Cardiac muscle cell (in vitro differentiated cells and primary cell): ENCODE data around the gene PRR20G. TPM values are rescaled to one million over a fixed set of nuclear protein-coding genes. Genes with fewer than 3 reads are reported as not detected.

Experiments used
- DNase-seq, 2 donors: peaks; one replicate each; pipeline versions ENCODE4 v3.0.0 to v3.0.0-alpha.2; 2010 to 2017; ENCODE audit warnings: low read depth in 1 of 2, low spot score in 1 of 2
- H3K27ac ChIP-seq: fragments of 200-600 bp; sonication (generic); 2 replicates; pipeline ENCODE4 v1.5.1; 2016
- H3K27me3 ChIP-seq: fragments of 200-600 bp; sonication (generic); 2 replicates; pipeline ENCODE4 v1.6.0; 2016; ENCODE audit warnings: control low read depth
- H3K36me3 ChIP-seq: fragments of 200-600 bp; sonication (generic); 2 replicates; pipeline ENCODE4 v1.5.1; 2016; ENCODE audit warnings: control low read depth
- H3K4me1 ChIP-seq: fragments of 200-600 bp; sonication (generic); 2 replicates; pipeline ENCODE4 v1.8.1; 2017; ENCODE audit warnings: low read depth, mild to moderate bottlenecking, mixed run types
- H3K4me3 ChIP-seq: fragments of 200-600 bp; sonication (generic); 2 replicates; pipeline ENCODE4 v1.5.1; 2016; ENCODE audit warnings: mild to moderate bottlenecking
- H3K9me3 ChIP-seq: fragments of 200-600 bp; sonication (generic); 2 replicates; pipeline ENCODE4 v1.5.1; 2017; ENCODE audit warnings: low read depth, mild to moderate bottlenecking, control low read depth
- polyA plus RNA-seq: library from polyadenylated mRNA; unstranded; fragments of >200 nt; fragmentation: Nextera tagmentation; extraction: Ambion mirVana; gene quantifications from 2 replicates; pipeline ENCODE4 v1.2.1, GENCODE V29; 2016
- total RNA-seq: library from RNA; depleted of rRNA; stranded (reverse); fragments of >200 nt; gene quantifications from 2 replicates; pipeline ENCODE4 v1.2.3, GENCODE V29; 2016
- TF ChIP-seq, protein P1 (sequence below): IDR thresholded peaks from 2 replicates; pipeline ENCODE4 v1.5.1; 2012; ENCODE audit warnings: low read depth, mild to moderate bottlenecking, low read length

PRR20G gene
- total and polyA plus RNA-seq, 2 experiments from 2014 or later, result not detected

DNA sequence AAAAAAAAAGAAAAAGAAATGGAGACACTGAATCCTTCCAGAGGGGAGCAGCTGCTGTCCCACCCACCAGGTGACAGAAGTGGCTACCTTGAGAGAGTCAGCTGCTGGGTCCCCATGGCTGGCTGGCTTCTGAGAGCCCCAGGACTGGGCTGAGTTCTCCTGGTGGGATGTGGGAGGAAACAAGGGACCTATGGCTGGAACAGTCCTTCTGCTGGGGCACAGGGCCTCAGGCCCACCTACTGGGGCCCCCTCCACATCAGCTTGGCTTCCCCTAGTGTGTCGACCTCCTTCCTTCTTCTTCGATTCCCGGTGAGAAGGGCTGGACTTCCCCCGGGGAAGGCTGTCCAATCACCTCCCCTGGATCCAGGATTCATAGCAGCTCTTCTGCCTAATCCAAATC, 32.3 kb downstream of the PRR20G start:
- H3K9me3 ChIP-seq, result no peaks in the 10 kb centered on the region
- no peak overlapping the region for H3K27ac ChIP-seq
- H3K4me1 ChIP-seq, result no peaks in the 10 kb centered on the region
- no peak for DNase-seq
- no peaks in the 10 kb centered on the region for H3K27me3 ChIP-seq
- TF ChIP-seq, protein P1, sequence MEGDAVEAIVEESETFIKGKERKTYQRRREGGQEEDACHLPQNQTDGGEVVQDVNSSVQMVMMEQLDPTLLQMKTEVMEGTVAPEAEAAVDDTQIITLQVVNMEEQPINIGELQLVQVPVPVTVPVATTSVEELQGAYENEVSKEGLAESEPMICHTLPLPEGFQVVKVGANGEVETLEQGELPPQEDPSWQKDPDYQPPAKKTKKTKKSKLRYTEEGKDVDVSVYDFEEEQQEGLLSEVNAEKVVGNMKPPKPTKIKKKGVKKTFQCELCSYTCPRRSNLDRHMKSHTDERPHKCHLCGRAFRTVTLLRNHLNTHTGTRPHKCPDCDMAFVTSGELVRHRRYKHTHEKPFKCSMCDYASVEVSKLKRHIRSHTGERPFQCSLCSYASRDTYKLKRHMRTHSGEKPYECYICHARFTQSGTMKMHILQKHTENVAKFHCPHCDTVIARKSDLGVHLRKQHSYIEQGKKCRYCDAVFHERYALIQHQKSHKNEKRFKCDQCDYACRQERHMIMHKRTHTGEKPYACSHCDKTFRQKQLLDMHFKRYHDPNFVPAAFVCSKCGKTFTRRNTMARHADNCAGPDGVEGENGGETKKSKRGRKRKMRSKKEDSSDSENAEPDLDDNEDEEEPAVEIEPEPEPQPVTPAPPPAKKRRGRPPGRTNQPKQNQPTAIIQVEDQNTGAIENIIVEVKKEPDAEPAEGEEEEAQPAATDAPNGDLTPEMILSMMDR, result no peak
- H3K4me3 ChIP-seq, result no peak overlapping the region
- no peaks in the 10 kb centered on the region for H3K36me3 ChIP-seq

DNA sequence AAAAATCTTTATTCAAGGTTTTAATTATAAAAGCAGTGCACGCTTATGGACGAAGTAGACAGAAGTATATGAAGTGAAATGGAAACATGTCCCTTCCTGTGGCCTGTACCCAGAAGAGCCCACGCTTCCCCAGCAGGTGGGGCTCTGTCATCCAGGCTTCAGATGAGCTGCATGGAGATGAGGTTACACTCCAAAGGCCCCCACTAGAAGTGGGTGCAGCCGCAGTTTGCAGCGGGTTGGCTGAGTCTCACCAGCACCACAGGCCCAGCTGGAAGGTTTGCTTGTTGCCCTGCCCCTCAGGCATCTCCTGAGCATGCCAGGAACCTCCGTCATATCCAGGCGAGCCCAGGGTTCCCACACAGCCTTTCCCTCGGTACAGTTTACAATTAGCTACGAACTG, 33.1 kb downstream of the PRR20G start:
- Histone ChIP-seq H3K4me3 (no peak overlapping the region), H3K4me1 (no peaks in the 10 kb centered on the region), H3K27ac (no peak overlapping the region), H3K9me3 (no peaks in the 10 kb centered on the region), H3K27me3 (no peaks in the 10 kb centered on the region), H3K36me3 (no peaks in the 10 kb centered on the region)
- peak in 1 of 2 donors; percentile 10 for DNase-seq
- TF ChIP-seq, protein P1, result peak; percentile 23

DNA sequence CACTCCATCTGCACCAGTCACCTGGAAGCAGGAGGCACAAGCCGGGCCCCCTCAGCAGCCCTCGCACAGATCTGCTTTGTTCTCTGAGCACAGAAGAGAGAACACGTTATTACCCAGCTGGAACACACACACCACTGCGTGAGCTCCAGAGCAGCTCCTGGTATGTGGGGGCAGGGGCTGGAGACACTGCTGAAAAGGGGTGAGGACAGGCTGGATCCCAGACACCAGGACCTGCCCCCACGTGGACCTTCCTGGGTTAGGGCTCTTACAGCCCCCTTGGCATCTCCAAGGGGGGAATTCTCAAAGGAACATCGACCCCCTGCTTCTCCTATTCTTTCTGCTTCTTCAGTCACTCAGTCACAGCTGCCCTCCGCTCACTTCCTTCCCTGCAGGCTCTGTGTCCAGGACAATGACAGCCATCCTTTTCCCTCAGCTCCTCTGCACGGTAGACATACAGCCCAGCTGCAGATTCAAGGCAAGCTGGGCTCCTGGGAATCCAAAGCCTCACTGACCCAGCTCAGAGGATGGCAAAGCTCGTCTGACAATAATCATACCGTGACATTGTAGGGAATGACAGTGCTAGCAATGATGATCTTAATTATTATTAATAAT, 33.7 kb downstream of the PRR20G start:
- no peaks in the 10 kb centered on the region for H3K36me3 ChIP-seq
- no peaks in the 10 kb centered on the region for H3K27me3 ChIP-seq
- DNase-seq, result no peak
- no peak overlapping the region for H3K27ac ChIP-seq
- no peaks in the 10 kb centered on the region for H3K9me3 ChIP-seq
- TF ChIP-seq, protein P1, result no peak
- no peaks in the 10 kb centered on the region for H3K4me1 ChIP-seq
- no peak overlapping the region for H3K4me3 ChIP-seq

DNA sequence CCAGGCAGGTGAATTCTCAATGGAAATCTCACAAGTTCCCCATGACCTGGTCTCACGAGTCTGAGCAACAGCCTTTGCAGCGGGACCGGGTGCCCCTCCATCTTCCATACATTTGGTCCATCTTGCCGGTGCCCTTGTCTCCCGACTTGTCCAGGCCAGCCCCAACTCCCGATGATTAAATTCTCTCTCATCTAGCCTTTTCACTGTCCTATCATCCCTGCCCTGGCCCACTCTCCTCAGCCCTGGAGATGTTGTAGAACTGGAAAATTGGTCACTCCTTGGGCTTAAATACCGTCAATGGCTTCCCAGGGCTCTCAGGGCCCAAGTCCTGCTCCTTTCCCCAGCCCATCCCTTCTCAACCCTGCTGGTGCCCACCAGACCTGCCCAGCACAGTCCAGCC, 34.4 kb downstream of the PRR20G start:
- no peaks in the 10 kb centered on the region for H3K36me3 ChIP-seq
- H3K4me1 ChIP-seq, result no peaks in the 10 kb centered on the region
- H3K9me3 ChIP-seq, result no peaks in the 10 kb centered on the region
- H3K27ac ChIP-seq, result no peak overlapping the region
- no peak overlapping the region for H3K4me3 ChIP-seq
- TF ChIP-seq, protein P1, result no peak
- no peaks in the 10 kb centered on the region for H3K27me3 ChIP-seq
- no peak for DNase-seq

DNA sequence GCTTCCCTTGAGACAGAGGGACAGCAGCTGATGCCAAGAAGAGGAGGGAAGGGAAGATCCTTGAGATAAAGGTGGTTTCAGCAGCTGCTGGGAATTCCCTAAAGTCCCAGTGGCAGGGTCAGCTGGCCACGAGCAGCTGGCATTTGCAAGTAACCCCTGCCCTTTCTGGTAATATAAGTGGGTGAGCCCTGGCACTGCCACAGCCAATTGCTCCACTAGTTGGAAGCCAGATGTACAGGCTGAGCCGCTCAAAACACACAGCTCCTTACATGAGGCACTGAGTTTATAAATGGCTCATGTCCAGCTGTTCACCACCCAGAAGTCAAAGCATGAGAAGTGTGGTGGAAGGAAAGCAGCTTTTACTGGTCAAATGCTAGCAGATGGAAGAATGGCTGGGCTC, 35.4 kb downstream of the PRR20G start:
- no peak for DNase-seq
- no peak overlapping the region for H3K4me3 ChIP-seq
- TF ChIP-seq, protein P1, result no peak
- no peaks in the 10 kb centered on the region for H3K4me1 ChIP-seq
- no peak overlapping the region for H3K27ac ChIP-seq
- no peaks in the 10 kb centered on the region for H3K36me3 ChIP-seq
- peaks cover 2% of the 10 kb centered on the region for H3K9me3 ChIP-seq
- H3K27me3 ChIP-seq, result no peaks in the 10 kb centered on the region
